ACHN (cell line): ENCODE results near the gene SLAMF8.

ENCODE experiments used
- DNase-seq: peaks from one replicate; pipeline ENCODE4 v3.0.0-alpha.2; 2015
- in situ Hi-C: cut with HindIII; loops from 2 replicates; pipeline ENCODE4 v1.10.0; 2017; ENCODE audit warnings: low sequenced_read_pairs, low pct_ligation_motif_present, low pct_unique_long_range_greater_than_20kb

SLAMF8 gene

GRCh38 chr1:159883134-159883533 lies 56.5 kb downstream of the SLAMF8 start:
- DNase-seq: no peak
- in situ Hi-C loops: loop anchor here (25.0 kb wide), 1 partner anchor 96 kb away; the partner anchor contains the start of gene DUSP23

GRCh38 chr1:159884296-159884695 lies 57.6 kb downstream of the SLAMF8 start:
- in situ Hi-C loops: loop anchor here (25.0 kb wide), 1 partner anchor 97 kb away; the partner anchor contains the start of gene DUSP23
- no peak for DNase-seq
